GM03348 (cell line): Measurements from ENCODE around the gene KATNBL1.
A peak's percentile ranks its signal among the peaks of the same experiment; 100 is the strongest.
"Not testable (repeated sequence)": the region's sequence is repeated elsewhere in the genome, so short reads cannot be mapped to it uniquely, and the experiment has no call there.

Experiments
- DNase-seq: peaks from one replicate; pipeline ENCODE4 v3.0.0; 2012; ENCODE audit warnings: low spot score

Gene KATNBL1

GRCh38 chr15:34203305-34203704, 6.6 kb downstream of the KATNBL1 start:
- DNase-seq = no peak

GRCh38 chr15:34193272-34193671, 16.6 kb downstream of the KATNBL1 start:
- DNase-seq = not testable (repeated sequence)

- DNase-seq = no peak
Observed at GRCh38 chr15:34188711-34189110, 21.2 kb downstream of the KATNBL1 start.

GRCh38 chr15:34185666-34186065, 24.2 kb downstream of the KATNBL1 start:
- no peak for DNase-seq

GRCh38 chr15:34182942-34183341, 27.0 kb downstream of the KATNBL1 start:
- DNase-seq = no peak

GRCh38 chr15:34179234-34179633, 30.7 kb downstream of the KATNBL1 start:
- no peak for DNase-seq

GRCh38 chr15:34165987-34166573, 43.8 kb downstream of the KATNBL1 start:
- DNase-seq = not testable (repeated sequence)

- no peak for DNase-seq
Observed at GRCh38 chr15:34161329-34161963, 48.5 kb downstream of the KATNBL1 start.

GRCh38 chr15:34160735-34161134, 49.2 kb downstream of the KATNBL1 start:
- no peak for DNase-seq

- no peak for DNase-seq
Observed at GRCh38 chr15:34158355-34158754, 51.5 kb downstream of the KATNBL1 start.

GRCh38 chr15:34155859-34156258, 54.0 kb downstream of the KATNBL1 start:
- DNase-seq = no peak

GRCh38 chr15:34154725-34155204, 55.1 kb downstream of the KATNBL1 start:
- DNase-seq = no peak

- no peak for DNase-seq
Observed at GRCh38 chr15:34147371-34148140, 62.3 kb downstream of the KATNBL1 start.

GRCh38 chr15:34133511-34133910, 76.4 kb downstream of the KATNBL1 start:
- no peak for DNase-seq

GRCh38 chr15:34132881-34133280, 77.0 kb downstream of the KATNBL1 start:
- DNase-seq = no peak

GRCh38 chr15:34128898-34129297, 81.0 kb downstream of the KATNBL1 start:
- DNase-seq = no peak

GRCh38 chr15:34126522-34126921, 83.4 kb downstream of the KATNBL1 start:
- no peak for DNase-seq

GRCh38 chr15:34125945-34126344, 84.0 kb downstream of the KATNBL1 start:
- no peak for DNase-seq

GRCh38 chr15:34124651-34125050, 85.2 kb downstream of the KATNBL1 start:
- no peak for DNase-seq

- peak; percentile 54 for DNase-seq
Observed at GRCh38 chr15:34122771-34123183, 87.1 kb downstream of the KATNBL1 start.

- DNase-seq = not testable (repeated sequence)
Observed at GRCh38 chr15:34121786-34122185, 88.1 kb downstream of the KATNBL1 start.

- DNase-seq = not testable (repeated sequence)
Observed at GRCh38 chr15:34120420-34120819, 89.5 kb downstream of the KATNBL1 start.

GRCh38 chr15:34119291-34119690, 90.6 kb downstream of the KATNBL1 start:
- peak; percentile 17 for DNase-seq
